SJCRH30 (cell line): ENCODE measurements around the gene CYP19A1. TPM values are rescaled to one million over a fixed set of nuclear protein-coding genes. Genes with fewer than 3 reads are reported as not detected.
A peak's percentile ranks its signal among the peaks of the same experiment; 100 is the strongest.
"Not testable (repeated sequence)": the region's sequence is repeated elsewhere in the genome, so short reads cannot be mapped to it uniquely, and the experiment has no call there.

Experiments
- DNase-seq, 2 experiments: peaks; one replicate each; pipeline ENCODE4 v3.0.0-alpha.2; 2015 to 2020
- H3K27ac ChIP-seq: fragments of 250-450 bp; sonication (Bioruptor Pico); 2 replicates; pipeline ENCODE4 v1.5.1; 2020; ENCODE audit warnings: mild to moderate bottlenecking, moderate library complexity
- H3K27me3 ChIP-seq: fragments of 250-450 bp; sonication (Bioruptor Pico); 2 replicates; pipeline ENCODE4 v1.5.1; 2020; ENCODE audit warnings: mild to moderate bottlenecking, moderate library complexity
- H3K36me3 ChIP-seq: fragments of 250-450 bp; sonication (Bioruptor Pico); 2 replicates; pipeline ENCODE4 v1.5.1; 2020; ENCODE audit warnings: mild to moderate bottlenecking, moderate library complexity
- H3K4me1 ChIP-seq: fragments of 250-450 bp; sonication (Bioruptor Pico); 2 replicates; pipeline ENCODE4 v1.5.1; 2020; ENCODE audit warnings: mild to moderate bottlenecking, moderate library complexity
- H3K4me3 ChIP-seq: fragments of 250-450 bp; sonication (Bioruptor Pico); 2 replicates; pipeline ENCODE4 v1.5.1; 2020; ENCODE audit warnings: mild to moderate bottlenecking, moderate library complexity
- H3K9me3 ChIP-seq: fragments of 250-450 bp; sonication (Bioruptor Pico); replicated peaks from 2 replicates; pipeline ENCODE4 v1.5.1; 2020; ENCODE audit warnings: mild to moderate bottlenecking, moderate library complexity
- total RNA-seq: library from RNA; depleted of rRNA; stranded (reverse); fragments of >200 nt; shearing (Covaris generic); gene quantifications from 2 replicates; pipeline ENCODE4 v1.2.3, GENCODE V29; 2014

CYP19A1 gene
- total RNA-seq, 1 experiment from 2014 or later = not detected

DNA sequence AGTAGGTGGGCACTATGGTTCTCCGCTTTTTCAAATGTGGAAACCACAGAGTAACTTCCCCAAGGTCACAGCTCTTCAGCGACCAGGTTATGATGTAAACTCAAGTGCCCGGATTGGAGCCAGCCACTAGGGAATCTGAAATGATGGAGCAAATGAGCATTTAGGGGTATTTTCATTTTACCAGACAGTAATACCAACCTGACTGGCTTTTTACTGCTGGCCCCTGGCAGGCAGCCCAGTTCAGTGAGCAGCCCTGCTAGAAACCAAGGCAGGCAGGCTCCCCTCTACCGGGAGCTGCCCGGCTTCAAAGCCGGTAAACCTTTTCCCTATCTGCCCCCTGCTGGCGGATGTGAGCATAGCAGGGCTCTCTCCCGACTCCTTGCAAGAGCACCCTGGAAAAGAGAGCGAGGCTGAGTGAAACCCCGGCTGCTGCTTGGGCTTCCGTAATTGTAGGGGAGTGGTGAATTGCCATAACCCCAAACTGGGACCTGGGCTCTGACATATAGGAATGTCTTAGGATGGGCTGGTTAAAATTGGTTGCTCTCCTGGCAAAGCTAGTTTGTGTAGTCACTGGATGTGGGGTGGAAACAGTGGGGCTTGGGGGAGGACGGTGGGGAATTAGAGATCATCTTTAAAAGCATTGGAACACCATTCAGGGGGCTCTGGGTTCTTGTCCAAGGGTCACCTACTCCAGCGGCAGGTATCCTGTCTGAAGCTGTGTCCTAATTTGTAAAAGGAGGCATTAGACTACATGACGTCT, 145.7 kb downstream of the CYP19A1 start:
- Histone ChIP-seq H3K36me3 (no peaks in the 10 kb centered on the region), H3K4me1 (no peaks in the 10 kb centered on the region), H3K27me3 (no peaks in the 10 kb centered on the region; the same call in 1 of the 2 replicates), H3K27ac (no peak overlapping the region), H3K4me3 (no peak overlapping the region), H3K9me3 (no peaks in the 10 kb centered on the region)
- peak; percentile 79 to 85 for DNase-seq

DNA sequence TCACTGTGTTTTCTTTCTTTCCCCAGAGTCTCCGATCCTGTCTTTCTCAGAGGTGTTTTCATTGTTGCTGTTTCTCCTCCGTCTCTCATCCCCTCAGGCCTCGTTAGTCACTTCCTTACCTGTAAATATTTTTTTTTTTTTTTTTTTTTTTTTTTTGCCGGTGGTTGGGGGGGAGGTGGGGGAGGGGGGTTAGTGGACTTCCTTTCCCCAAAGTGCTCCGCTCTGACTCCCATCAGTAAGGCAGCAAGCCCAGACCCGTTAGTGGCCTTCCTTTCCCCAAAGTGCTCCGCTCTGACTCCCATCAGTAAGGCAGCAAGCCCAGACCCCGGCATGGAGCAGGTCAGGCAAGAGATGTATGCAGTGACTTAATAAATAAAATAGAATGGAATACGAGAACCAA, 146.6 kb downstream of the CYP19A1 start:
- no peak overlapping the region for H3K4me3 ChIP-seq
- H3K27ac ChIP-seq = no peak overlapping the region

DNA sequence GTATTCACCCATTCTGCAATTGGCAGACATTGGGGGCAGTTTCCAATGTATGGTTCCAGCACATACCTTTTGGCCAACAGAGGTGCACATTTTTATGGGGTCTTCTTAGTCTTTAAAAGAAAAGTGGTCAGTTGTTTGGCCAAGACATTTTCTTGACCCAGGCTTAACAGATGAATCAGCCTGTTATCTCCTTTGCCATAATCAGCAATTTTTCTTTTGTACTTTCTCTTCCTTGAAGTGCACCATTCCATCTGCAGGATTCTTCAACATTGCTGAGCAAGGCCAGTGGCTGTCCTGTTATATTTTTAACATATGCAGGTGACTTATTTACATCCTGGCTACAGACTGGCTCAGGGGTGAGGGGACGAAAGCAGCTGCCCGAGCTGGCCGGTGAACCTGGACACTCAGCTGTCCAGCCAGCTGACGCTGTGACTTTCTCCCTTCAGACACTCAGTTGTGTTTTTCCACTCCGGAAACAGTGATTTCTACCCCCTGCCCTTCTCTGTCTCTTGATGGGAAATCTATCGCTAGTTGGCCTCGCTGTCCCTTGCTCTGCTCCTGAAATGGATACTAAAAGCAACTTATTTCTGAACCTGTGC, 147.2 kb downstream of the CYP19A1 start:
- Histone ChIP-seq H3K4me1 (no peaks in the 10 kb centered on the region), H3K27me3 (no peaks in the 10 kb centered on the region; the same call in 1 of the 2 replicates), H3K27ac (no peak overlapping the region), H3K9me3 (no peaks in the 10 kb centered on the region), H3K4me3 (no peak overlapping the region), H3K36me3 (no peaks in the 10 kb centered on the region)
- peak; percentile 7 to 16 for DNase-seq

More for the DNA sequence above, 146.6 kb downstream of the CYP19A1 start:
- DNase-seq = no peak
- Histone ChIP-seq H3K27me3 (no peaks in the 10 kb centered on the region; the same call in 1 of the 2 replicates), H3K9me3 (no peaks in the 10 kb centered on the region), H3K4me1 (no peaks in the 10 kb centered on the region), H3K36me3 (no peaks in the 10 kb centered on the region)

DNA sequence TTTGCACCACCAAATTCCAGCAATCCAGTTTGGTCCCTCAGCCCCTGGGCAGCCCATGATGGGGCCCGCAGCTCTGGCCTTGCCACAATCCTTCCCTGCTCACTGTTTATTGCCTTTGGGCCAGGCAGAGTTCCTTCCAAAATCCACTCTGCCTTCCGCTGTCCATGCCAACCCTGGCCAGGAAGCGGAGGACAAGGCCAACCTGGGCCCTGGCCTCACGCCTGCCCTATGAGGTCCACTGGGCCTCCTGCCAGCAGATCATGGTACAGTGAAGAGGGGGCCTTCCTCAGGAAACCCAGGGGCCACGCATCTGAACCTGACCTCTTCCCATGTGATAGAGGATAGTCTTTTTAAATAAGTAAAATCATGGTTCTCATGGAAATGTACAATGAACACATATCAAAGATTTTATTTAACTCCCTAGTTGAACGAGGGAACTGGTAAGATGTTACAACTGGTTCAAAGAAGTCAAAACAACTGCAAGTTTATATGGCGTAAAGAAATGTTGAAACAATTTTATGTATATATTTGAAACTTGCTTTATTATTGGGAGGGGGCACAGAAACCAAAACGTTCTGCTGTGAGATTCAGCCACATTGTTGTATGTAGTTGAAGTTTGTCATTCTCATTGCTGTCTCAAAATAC, 147.8 kb downstream of the CYP19A1 start:
- no peak for DNase-seq
- H3K27me3 ChIP-seq = no peaks in the 10 kb centered on the region; the same call in 1 of the 2 replicates
- H3K9me3 ChIP-seq = no peaks in the 10 kb centered on the region
- no peak overlapping the region for H3K4me3 ChIP-seq
- no peaks in the 10 kb centered on the region for H3K4me1 ChIP-seq
- H3K36me3 ChIP-seq = no peaks in the 10 kb centered on the region
- no peak overlapping the region for H3K27ac ChIP-seq

DNA sequence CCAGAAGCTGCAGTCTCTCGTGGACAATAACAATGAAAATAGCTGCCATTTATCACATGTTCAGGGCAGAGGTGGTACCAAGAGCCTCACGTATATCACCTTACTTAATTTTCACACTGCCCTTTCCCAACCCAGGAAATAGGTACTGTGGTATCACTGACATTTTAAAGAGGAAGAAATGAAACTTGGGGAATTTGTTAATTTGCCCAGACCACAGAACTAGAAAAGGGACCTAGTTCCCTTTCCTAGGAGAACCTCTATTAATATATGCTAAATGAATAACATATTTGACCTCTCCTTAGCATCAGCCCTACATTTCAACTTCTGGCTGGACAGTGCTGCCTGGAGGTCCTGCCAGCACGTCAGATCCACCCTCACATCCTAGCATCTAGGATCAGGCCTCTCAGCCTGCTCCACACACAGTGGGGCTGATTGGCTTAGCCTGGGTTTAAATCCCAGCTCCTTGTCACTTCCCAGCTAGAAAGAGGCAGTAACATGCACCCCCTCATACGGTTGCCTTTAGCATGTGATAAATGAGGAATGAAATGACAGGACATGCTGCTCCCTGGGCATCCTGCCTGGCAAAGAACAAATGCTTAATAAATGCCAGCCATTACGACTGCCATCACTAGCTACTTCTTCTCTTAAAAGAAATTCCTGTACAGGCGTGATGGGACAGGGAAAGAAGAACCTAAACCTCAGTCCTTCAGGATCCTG, 148.6 kb downstream of the CYP19A1 start:
- no peaks in the 10 kb centered on the region for H3K4me1 ChIP-seq

DNA sequence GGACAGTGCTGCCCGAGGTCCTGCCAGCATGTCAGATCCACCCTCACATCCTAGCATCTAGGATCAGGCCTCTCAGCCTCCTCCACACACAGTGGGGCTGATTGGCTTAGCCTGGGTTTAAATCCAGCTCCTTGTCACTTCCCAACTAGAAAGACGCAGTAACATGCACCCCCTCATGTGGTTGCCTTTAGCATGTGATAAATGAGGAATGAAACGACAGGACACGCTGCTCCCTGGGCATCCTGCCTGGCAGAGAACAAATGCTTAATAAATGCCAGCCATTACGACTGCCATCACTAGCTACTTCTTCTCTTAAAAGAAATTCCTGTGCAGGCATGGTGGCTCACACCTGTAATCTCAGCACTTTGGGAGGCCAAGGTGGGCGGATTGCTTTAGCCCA, 149.6 kb downstream of the CYP19A1 start:
- not testable (repeated sequence) for H3K36me3 ChIP-seq, H3K27ac ChIP-seq, H3K27me3 ChIP-seq, H3K9me3 ChIP-seq, DNase-seq, H3K4me1 ChIP-seq, H3K4me3 ChIP-seq

More for the DNA sequence above, 148.6 kb downstream of the CYP19A1 start:
- DNase-seq = no peak
- no peaks in the 10 kb centered on the region for H3K9me3 ChIP-seq
- H3K27me3 ChIP-seq = no peaks in the 10 kb centered on the region; the same call in 1 of the 2 replicates
- H3K4me3 ChIP-seq = no peak overlapping the region
- H3K36me3 ChIP-seq = no peaks in the 10 kb centered on the region
- H3K27ac ChIP-seq = no peak overlapping the region

DNA sequence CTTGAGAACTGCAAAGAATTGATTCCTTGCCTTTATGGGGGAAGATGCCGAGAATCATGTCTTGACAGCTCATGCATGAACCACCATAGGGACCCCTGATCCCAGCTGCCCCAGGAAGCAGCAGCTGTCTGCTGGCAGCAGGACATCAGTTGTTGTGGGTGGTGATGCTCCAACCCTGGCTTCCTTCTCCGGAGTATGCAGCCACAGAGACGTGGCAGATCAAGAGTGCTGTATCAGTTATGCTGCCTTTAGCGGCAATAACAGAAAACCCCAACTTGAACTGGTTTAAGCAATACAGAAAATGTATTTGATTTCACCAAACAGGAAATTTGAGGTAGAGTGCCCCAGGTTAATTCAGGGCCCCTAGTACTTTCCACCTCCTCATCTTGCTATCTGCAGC, 151.5 kb downstream of the CYP19A1 start:
- Histone ChIP-seq H3K36me3 (no peaks in the 10 kb centered on the region), H3K9me3 (no peaks in the 10 kb centered on the region), H3K27me3 (no peaks in the 10 kb centered on the region; the same call in 1 of the 2 replicates), H3K27ac (no peak overlapping the region), H3K4me3 (no peak overlapping the region), H3K4me1 (no peaks in the 10 kb centered on the region)
- DNase-seq = no peak

DNA sequence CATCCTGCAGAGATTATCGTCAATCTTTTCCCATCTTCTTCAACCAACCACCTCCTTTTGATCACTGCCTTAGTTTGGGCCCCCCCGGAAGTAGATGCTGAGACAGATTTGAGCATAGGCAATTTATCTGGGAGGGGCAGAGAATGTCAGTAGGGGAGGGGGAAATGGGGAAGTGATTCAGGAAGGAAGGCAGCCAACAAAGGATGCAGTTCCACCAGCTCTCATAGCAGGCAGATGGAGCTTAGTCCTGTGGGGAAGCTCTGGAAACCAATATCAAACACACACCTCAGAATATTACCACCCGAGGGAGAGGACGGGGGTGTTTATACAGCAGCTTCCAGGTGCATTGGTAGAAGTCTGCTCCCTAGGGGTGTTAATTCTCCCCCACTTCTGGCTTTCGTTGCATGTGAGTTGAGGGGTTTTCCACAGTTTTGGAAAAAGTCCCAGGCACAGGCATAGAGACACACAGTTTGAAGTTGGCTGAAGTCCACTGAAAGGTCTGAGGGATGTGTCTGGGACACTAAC, 152.2 kb downstream of the CYP19A1 start:
- Histone ChIP-seq H3K27ac (no peak overlapping the region), H3K4me3 (no peak overlapping the region), H3K9me3 (no peaks in the 10 kb centered on the region), H3K27me3 (no peaks in the 10 kb centered on the region; the same call in 1 of the 2 replicates), H3K36me3 (no peaks in the 10 kb centered on the region), H3K4me1 (no peaks in the 10 kb centered on the region)
- DNase-seq = no peak

DNA sequence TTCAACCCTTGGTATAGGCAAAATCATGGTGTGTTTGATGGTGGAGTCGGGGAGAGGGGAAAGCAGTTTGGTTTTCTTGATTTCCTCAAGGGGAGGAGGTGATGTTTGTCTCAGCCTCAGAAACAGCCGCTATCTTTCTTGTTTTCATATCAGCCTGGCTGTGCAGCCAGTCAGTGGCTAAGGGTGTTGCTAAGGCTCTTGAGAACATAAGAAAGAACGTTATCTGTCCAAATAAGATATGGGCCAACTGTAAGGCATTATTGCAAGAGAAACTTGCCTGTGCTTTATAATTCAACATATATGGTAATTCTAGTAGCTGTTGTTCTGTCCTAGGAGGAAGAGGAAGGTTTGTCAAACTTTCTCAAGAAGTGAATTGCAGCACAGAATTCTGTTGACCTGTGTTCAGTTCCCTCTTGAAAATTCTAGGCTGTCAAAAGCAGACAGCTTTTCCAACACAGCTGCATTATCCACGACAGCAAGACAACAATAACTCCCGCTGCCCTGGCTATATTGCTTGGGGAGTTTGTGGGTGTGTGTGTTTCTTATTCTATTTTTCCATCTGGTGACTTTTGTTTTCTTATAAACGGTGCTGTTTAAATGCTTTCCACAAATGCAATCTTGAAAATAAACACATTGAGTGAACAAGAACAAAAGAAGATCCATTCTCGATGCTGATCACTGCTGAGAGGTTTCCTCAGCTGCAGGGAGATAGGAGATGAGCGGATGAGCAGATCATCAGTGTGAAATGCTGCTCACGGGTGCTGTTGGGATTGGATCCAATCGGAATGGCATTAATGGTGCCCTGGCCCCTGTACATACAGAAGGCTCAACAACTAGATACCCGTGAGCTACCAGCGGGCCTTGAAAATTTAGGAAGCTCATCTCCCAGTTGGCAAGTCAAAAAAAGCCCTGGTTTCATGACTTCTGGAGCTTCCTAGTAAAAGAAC, 152.9 kb downstream of the CYP19A1 start:
- Histone ChIP-seq H3K27ac (no peak overlapping the region), H3K4me3 (no peak overlapping the region), H3K27me3 (no peaks in the 10 kb centered on the region; the same call in 1 of the 2 replicates), H3K36me3 (no peaks in the 10 kb centered on the region), H3K4me1 (no peaks in the 10 kb centered on the region), H3K9me3 (no peaks in the 10 kb centered on the region)
- DNase-seq = no peak

DNA sequence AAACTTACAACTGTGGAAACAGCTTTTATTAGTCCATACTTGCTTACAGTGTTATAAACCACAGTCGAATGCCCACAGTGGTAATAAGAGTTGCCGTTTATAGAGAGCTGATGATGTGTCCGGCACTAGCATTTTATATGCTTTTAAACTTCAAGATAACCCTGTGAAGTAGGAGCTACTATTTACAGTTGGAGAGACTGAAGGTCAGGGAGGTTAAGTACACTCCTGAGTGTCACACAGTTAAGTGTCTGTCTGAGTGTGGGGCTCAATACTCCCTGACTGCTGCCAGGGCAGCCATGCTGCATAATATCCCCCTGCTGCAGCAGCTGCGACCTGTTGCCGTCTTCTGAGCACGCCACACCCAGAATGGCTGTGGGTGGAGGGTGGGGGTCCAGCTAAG, 153.8 kb downstream of the CYP19A1 start:
- Histone ChIP-seq H3K4me3 (no peak overlapping the region), H3K27ac (no peak overlapping the region), H3K27me3 (no peaks in the 10 kb centered on the region), H3K4me1 (no peaks in the 10 kb centered on the region), H3K9me3 (no peaks in the 10 kb centered on the region), H3K36me3 (no peaks in the 10 kb centered on the region)
- DNase-seq = no peak

DNA sequence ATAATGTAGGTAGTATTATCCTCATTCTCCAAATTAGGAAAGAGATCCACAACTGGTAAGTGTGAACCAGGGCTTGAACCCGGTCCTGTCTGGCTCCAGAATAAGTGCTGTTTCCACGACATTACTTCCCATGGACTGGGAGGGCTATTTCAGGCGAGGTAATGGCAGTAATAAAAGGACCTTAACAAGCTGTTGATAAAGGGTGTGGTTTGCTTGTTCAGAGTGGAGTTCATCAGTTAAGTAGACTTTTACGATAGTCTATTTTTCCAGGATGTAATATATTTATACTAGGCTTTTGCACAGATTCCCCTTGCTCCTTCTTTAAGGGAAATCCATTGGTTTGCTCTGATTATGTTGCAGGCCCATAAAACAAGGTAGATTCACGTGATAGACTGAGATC, 155.3 kb downstream of the CYP19A1 start:
- H3K4me3 ChIP-seq = no peak overlapping the region
- H3K36me3 ChIP-seq = no peaks in the 10 kb centered on the region
- DNase-seq = no peak
- H3K4me1 ChIP-seq = no peaks in the 10 kb centered on the region
- no peaks in the 10 kb centered on the region for H3K9me3 ChIP-seq
- H3K27ac ChIP-seq = no peak overlapping the region
- H3K27me3 ChIP-seq = no peaks in the 10 kb centered on the region

DNA sequence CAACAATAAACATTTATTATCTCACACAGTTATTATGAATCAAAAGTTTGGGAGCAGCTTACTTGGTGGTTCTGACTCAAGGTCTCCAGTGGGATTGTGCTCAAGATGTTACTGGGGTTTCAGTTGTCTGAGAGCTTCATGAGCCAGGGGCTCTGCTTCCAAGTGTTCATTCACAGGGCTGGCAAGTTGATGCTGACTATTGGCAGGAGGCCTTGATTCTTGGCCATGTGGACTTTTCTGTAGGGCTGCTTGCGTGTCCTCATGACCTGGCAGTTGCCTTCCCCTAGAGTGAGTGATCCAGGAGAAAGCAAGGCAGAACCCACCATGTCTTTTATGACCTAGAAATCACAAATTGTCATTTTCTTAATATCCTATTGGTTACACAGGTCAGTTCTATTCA, 156.5 kb downstream of the CYP19A1 start:
- no peak overlapping the region for H3K4me3 ChIP-seq
- H3K9me3 ChIP-seq = no peaks in the 10 kb centered on the region
- H3K36me3 ChIP-seq = no peaks in the 10 kb centered on the region
- DNase-seq = no peak
- H3K27me3 ChIP-seq = no peaks in the 10 kb centered on the region
- no peak overlapping the region for H3K27ac ChIP-seq
- H3K4me1 ChIP-seq = no peaks in the 10 kb centered on the region

DNA sequence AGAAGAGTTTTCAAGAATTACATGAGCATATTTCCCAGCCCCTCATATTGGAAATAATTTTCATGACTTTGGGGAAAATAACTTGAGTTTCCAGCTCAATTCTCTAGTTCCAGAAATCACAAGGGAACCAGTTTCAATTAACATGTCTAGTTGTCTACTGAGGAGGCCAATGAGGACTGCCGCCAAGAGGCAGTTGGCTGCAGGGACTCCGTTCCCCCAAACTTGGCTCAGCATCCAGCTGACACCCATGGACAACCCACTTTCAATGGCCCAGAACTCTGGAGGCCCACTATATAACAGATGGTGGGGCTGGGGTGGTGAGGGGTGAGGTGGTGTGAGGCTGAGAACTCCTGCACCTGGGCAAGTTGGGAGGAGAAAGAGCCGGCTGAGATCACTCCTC, 157.2 kb downstream of the CYP19A1 start:
- no peak overlapping the region for H3K27ac ChIP-seq
- no peak for DNase-seq
- H3K36me3 ChIP-seq = no peaks in the 10 kb centered on the region
- H3K4me3 ChIP-seq = no peak overlapping the region
- no peaks in the 10 kb centered on the region for H3K9me3 ChIP-seq
- H3K27me3 ChIP-seq = no peaks in the 10 kb centered on the region
- no peaks in the 10 kb centered on the region for H3K4me1 ChIP-seq

DNA sequence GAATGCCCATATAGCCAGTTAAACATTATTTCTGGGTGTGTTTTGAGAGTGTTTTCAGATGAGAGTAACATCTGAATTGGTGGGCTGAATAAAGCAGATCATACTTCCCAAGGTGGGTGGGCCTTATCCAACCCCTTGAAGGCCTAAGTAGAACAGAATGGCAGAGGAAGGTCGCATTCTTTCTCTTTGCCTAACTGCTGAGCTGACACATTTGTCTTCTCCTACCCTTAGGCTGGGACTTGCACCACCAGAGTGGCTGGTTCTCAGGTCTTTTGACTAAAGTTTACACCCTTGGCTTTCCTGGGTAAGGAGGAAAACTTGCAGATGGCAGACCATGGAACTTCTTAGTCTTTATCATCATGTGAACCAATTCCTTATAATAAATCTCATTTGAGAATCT, 157.9 kb downstream of the CYP19A1 start:
- H3K36me3 ChIP-seq = no peaks in the 10 kb centered on the region
- no peaks in the 10 kb centered on the region for H3K27me3 ChIP-seq
- H3K4me3 ChIP-seq = no peak overlapping the region
- DNase-seq = no peak
- no peak overlapping the region for H3K27ac ChIP-seq
- H3K4me1 ChIP-seq = no peaks in the 10 kb centered on the region
- H3K9me3 ChIP-seq = no peaks in the 10 kb centered on the region
